Pons (tissue), 1 donor: Measurements from ENCODE around the gene SLC36A2.
"Not testable (repeated sequence)": the region's sequence is repeated elsewhere in the genome, so short reads cannot be mapped to it uniquely, and the experiment has no call there.

Experiments
- DNase-seq: peaks from one replicate; pipeline ENCODE4 v3.0.0-alpha.2; 2016; ENCODE audit warnings: low spot score

SLC36A2 gene

GRCh38 chr5:151326266-151326665 is 21.1 kb downstream of the SLC36A2 start:
- no peak for DNase-seq

GRCh38 chr5:151320481-151320880 is 26.9 kb downstream of the SLC36A2 start:
- DNase-seq, result no peak

GRCh38 chr5:151318850-151319732 is 28.3 kb downstream of the SLC36A2 start:
- peak; percentile 39 for DNase-seq

- DNase-seq, result no peak
Observed at GRCh38 chr5:151317871-151318270, 29.5 kb downstream of the SLC36A2 start.

GRCh38 chr5:151315998-151316597 is 31.3 kb downstream of the SLC36A2 start:
- DNase-seq, result peak; percentile 56

- no peak for DNase-seq
Observed at GRCh38 chr5:151313357-151313756, 34.0 kb downstream of the SLC36A2 start.

- DNase-seq, result no peak
Observed at GRCh38 chr5:151312756-151313324, 34.5 kb downstream of the SLC36A2 start.

- DNase-seq, result no peak
Observed at GRCh38 chr5:151310932-151311331, 36.4 kb downstream of the SLC36A2 start.

GRCh38 chr5:151309821-151310220 is 37.5 kb downstream of the SLC36A2 start:
- not testable (repeated sequence) for DNase-seq

- not testable (repeated sequence) for DNase-seq
Observed at GRCh38 chr5:151309266-151309665, 38.1 kb downstream of the SLC36A2 start.

GRCh38 chr5:151303666-151304065 is 43.7 kb downstream of the SLC36A2 start, which contains the start of gene SLC36A3:
TSS of gene SLC36A3 (minus strand) at chr5:151303766. CDS start at chr5:151303354, 412 bp downstream.
- no peak for DNase-seq

GRCh38 chr5:151298063-151298855 is 49.1 kb downstream of the SLC36A2 start:
- peak; percentile 39 for DNase-seq

- no peak for DNase-seq
Observed at GRCh38 chr5:151296974-151297373, 50.4 kb downstream of the SLC36A2 start.

GRCh38 chr5:151296478-151296830 is 50.9 kb downstream of the SLC36A2 start:
- DNase-seq, result no peak

- DNase-seq, result no peak
Observed at GRCh38 chr5:151295791-151296477, 51.4 kb downstream of the SLC36A2 start.

- DNase-seq, result no peak
Observed at GRCh38 chr5:151295138-151295537, 52.2 kb downstream of the SLC36A2 start.

GRCh38 chr5:151293624-151294023 is 53.7 kb downstream of the SLC36A2 start:
- DNase-seq, result no peak

GRCh38 chr5:151288180-151288579 is 59.2 kb downstream of the SLC36A2 start:
- DNase-seq, result no peak

GRCh38 chr5:151286246-151286645 is 61.1 kb downstream of the SLC36A2 start:
- no peak for DNase-seq

- no peak for DNase-seq
Observed at GRCh38 chr5:151285683-151286082, 61.7 kb downstream of the SLC36A2 start.

GRCh38 chr5:151284392-151284967 is 62.9 kb downstream of the SLC36A2 start:
- DNase-seq, result no peak
